Astrocyte of the cerebellum (primary cell): ENCODE data around the gene IL20.

Experiments used
- DNase-seq: peaks from one replicate; pipeline ENCODE4 v3.0.0-alpha.2; 2011; ENCODE audit warnings: low read depth
- H3K4me3 ChIP-seq: 2 replicates; pipeline ENCODE4 v1.5.1; 2011; ENCODE audit warnings: mild to moderate bottlenecking, low read depth, low read length, moderate library complexity
- in situ Hi-C: cut with HindIII; loops from 2 replicates; pipeline ENCODE4 v1.10.0; 2017; ENCODE audit warnings: low sequenced_read_pairs
- TF ChIP-seq, protein P1 (sequence below): IDR thresholded peaks from 2 replicates; pipeline ENCODE4 v1.5.1; 2012; ENCODE audit warnings: low read length, low read depth, moderate library complexity, mild to moderate bottlenecking; ENCODE audit errors: missing control alignments

IL20 gene

DNA sequence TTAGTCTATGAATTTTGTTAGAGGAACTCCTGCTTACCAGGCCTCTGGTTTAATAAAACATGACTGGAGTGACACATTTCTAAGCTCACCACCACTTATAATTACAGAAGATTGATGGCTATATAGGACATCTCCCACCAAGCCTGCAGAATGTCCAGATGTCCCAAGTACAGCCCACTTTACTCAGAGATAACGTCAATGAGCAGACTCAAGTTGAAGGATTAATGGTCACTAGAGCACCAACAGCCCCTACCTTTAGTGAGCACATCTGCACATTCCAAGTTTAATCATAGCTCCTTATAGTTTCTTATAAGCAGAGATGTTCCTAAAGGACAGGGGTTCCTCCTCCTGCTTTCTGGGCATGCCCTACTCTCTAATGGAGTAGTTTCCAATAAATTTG lies 37.4 kb upstream of the IL20 start:
- TF ChIP-seq, protein P1, sequence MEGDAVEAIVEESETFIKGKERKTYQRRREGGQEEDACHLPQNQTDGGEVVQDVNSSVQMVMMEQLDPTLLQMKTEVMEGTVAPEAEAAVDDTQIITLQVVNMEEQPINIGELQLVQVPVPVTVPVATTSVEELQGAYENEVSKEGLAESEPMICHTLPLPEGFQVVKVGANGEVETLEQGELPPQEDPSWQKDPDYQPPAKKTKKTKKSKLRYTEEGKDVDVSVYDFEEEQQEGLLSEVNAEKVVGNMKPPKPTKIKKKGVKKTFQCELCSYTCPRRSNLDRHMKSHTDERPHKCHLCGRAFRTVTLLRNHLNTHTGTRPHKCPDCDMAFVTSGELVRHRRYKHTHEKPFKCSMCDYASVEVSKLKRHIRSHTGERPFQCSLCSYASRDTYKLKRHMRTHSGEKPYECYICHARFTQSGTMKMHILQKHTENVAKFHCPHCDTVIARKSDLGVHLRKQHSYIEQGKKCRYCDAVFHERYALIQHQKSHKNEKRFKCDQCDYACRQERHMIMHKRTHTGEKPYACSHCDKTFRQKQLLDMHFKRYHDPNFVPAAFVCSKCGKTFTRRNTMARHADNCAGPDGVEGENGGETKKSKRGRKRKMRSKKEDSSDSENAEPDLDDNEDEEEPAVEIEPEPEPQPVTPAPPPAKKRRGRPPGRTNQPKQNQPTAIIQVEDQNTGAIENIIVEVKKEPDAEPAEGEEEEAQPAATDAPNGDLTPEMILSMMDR: no peak
- no peak overlapping the region for H3K4me3 ChIP-seq
- no peak for DNase-seq
- in situ Hi-C loops: no loop called here

DNA sequence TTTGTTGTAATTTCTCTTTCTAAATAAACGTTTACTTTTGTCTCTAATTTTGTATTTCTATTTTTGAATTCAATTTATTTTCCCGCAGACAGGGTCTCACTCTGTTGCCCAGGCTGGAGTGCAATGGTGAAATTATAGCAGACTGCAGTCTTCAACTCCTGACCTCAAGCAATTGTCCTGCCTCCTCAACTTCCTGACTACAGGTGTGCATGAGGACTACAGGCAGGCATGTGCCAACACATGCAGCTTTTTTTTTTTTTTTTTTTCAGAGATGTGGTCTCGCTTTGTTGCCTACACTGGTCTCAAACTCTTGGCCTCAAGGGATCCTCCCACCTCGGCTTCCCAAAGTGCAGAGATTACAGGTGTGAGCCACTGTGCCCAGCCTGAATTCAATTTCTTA lies 36.7 kb upstream of the IL20 start:
- in situ Hi-C loops: no loop called here

DNA sequence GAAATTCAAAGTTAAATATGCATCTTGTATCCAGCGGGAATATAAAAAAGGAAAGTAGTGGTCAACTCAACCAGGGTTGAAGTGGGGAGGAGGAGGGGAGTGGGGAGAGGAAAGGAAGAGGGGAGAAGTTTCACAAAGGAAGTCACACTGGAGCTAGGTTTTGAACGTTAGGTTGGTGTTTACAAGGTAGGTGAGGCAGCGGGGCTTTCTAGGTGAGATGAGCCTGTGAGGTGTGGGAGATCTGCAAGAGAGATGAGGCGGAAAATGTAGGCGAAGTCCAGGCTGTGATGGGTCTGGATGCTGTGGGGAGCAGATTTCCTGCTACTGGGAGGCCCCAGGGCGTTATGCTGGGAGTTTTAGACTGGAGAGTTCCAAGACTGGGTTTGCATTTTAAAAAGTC lies 36.1 kb upstream of the IL20 start:
- H3K4me3 ChIP-seq: no peak overlapping the region
- in situ Hi-C loops: no loop called here
- TF ChIP-seq, protein P1: no peak
- no peak for DNase-seq

More for the DNA sequence above, 36.7 kb upstream of the IL20 start:
- H3K4me3 ChIP-seq: no peak overlapping the region
- DNase-seq: no peak
- TF ChIP-seq, protein P1: no peak

DNA sequence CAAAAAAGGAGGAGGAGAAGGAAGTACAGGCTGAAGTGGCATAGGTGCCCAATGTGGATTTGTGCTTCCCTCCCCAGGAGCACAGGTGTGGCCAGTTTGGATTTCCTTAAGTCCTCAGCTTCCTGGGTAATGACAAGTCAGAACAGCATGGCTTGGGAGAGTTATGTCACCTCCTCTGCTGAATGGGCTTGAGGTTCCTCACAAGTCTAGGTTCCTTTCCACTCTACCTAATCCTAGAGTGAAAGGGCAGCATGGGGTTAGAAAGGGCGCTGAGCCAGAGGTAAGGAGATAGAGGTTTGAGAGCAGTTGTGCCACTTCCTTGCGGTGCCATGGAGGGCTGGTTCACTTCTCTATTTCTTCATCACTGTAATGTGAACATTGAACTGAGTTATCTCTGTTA lies 35.5 kb upstream of the IL20 start:
- no peak for DNase-seq
- in situ Hi-C loops: no loop called here
- H3K4me3 ChIP-seq: no peak overlapping the region
- TF ChIP-seq, protein P1: no peak

DNA sequence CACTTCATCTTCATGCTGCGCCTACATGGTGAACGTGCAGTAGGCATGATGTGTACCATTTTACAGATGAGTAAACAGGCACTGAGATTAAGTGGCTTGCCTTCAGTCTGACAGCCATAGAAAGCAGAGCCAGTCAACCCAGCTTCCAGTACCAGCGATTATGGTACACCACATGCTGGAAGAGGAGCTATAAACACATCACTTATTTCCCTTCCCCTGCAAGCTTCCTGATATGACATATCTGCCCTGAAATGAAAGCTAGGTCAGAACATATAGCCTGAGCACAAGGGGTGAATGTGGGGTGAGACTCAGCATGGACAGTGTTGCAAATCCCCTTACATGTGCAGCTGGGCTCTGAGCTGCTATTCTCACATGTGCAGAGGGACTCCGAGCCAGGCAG lies 33.8 kb upstream of the IL20 start:
- no peak for DNase-seq
- no peak overlapping the region for H3K4me3 ChIP-seq
- in situ Hi-C loops: no loop called here
- TF ChIP-seq, protein P1: no peak

DNA sequence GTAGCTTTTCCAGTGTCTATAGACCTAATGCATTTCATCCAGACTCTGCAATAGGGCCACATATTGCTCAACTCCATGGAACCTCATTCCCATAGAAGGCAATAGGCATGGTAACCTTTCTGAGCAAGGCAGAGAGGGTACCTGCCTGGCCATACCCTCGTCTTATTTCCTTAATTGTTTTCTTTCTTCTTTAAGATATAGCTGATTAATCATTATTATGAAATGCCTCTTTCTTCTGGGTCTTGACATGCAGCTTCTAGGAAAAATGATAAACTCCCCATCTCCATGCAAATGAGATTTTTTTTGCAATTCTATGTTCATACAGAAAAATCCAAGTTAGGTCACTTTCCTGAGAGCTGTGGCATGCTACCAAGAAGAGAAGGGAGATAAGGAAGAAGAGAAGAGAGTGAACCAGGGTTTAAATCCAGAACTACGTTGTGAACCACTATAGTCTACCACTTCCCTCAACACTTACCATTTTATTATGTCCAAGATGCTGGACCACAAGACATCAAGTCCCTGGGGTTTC lies 33.0 kb upstream of the IL20 start:
- no peak overlapping the region for H3K4me3 ChIP-seq
- in situ Hi-C loops: no loop called here
- DNase-seq: no peak
- TF ChIP-seq, protein P1: no peak
